Parathyroid adenoma (tissue), 2 donors: ENCODE data around the gene NARS2.
"Not testable (repeated sequence)": the region's sequence is repeated elsewhere in the genome, so short reads cannot be mapped to it uniquely, and the experiment has no call there.

Experiments
- H2AFZ ChIP-seq: fragments of 300-600 bp; sonication (generic); one replicate; pipeline ENCODE4 v1.7.0; 2017; ENCODE audit warnings: antibody characterized with exemption, mild to moderate bottlenecking
- H3K27ac ChIP-seq: fragments of 300-600 bp; sonication (generic); one replicate; pipeline ENCODE4 v1.7.0; 2017
- H3K27me3 ChIP-seq: fragments of 300-600 bp; sonication (generic); one replicate; pipeline ENCODE4 v1.7.0; 2017; ENCODE audit warnings: low read length; ENCODE audit not compliant: control insufficient read depth, insufficient read depth
- H3K36me3 ChIP-seq: fragments of 300-600 bp; sonication (generic); one replicate; pipeline ENCODE4 v1.7.0; 2017; ENCODE audit warnings: low read length; ENCODE audit not compliant: control insufficient read depth, insufficient read depth
- H3K4me1 ChIP-seq: fragments of 300-600 bp; sonication (generic); one replicate; pipeline ENCODE4 v1.7.0; 2017; ENCODE audit warnings: control low read depth
- H3K4me2 ChIP-seq: fragments of 300-600 bp; sonication (generic); one replicate; pipeline ENCODE4 v1.7.0; 2017; ENCODE audit warnings: low read length
- H3K4me3 ChIP-seq: fragments of 300-600 bp; sonication (generic); one replicate; pipeline ENCODE4 v1.7.0; 2017; ENCODE audit warnings: low read depth, low read length
- H3K79me2 ChIP-seq: fragments of 300-600 bp; sonication (generic); one replicate; pipeline ENCODE4 v1.7.0; 2017; ENCODE audit warnings: control low read depth
- H3K9ac ChIP-seq: fragments of 300-600 bp; sonication (generic); one replicate; pipeline ENCODE4 v1.7.0; 2017; ENCODE audit warnings: mild to moderate bottlenecking
- H3K9me3 ChIP-seq: fragments of 300-600 bp; sonication (generic); one replicate; pipeline ENCODE4 v1.7.0; 2017; ENCODE audit warnings: low read length; ENCODE audit not compliant: control insufficient read depth
- CTCF ChIP-seq: fragments of 300-600 bp; sonication (generic); IDR thresholded peaks from one replicate; pipeline ENCODE4 v1.7.0; 2017; ENCODE audit warnings: antibody characterized with exemption, mild to moderate bottlenecking
- donor health status: primary hyperparathyroidism.

NARS2 gene

GRCh38 chr11:78613378-78613813 is 38.7 kb upstream of the NARS2 start:
- Histone ChIP-seq H3K36me3 (no peaks in the 10 kb centered on the region), H3K4me1 (no peaks in the 10 kb centered on the region), H2AFZ (no peak overlapping the region), H3K9ac (no peak overlapping the region), H3K4me2 (no peak overlapping the region), H3K4me3 (no peak overlapping the region), H3K9me3 (no peaks in the 10 kb centered on the region), H3K79me2 (no peaks in the 10 kb centered on the region), H3K27me3 (no peaks in the 10 kb centered on the region), H3K27ac (no peak overlapping the region)
- no peak for TF ChIP-seq CTCF

GRCh38 chr11:78612721-78613377 is 38.2 kb upstream of the NARS2 start:
- no peak overlapping the region for H3K4me3 ChIP-seq

GRCh38 chr11:78609321-78609720 is 34.7 kb upstream of the NARS2 start:
- not testable (repeated sequence) for H3K79me2 ChIP-seq

More at GRCh38 chr11:78612721-78613377, 38.2 kb upstream of the NARS2 start:
- no peaks in the 10 kb centered on the region for H3K79me2 ChIP-seq
- H2AFZ ChIP-seq, result no peak overlapping the region
- no peak overlapping the region for H3K27ac ChIP-seq
- H3K36me3 ChIP-seq, result no peaks in the 10 kb centered on the region
- H3K4me1 ChIP-seq, result no peaks in the 10 kb centered on the region
- no peak overlapping the region for H3K4me2 ChIP-seq
- no peaks in the 10 kb centered on the region for H3K27me3 ChIP-seq
- H3K9me3 ChIP-seq, result no peaks in the 10 kb centered on the region
- no peak for TF ChIP-seq CTCF
- no peak overlapping the region for H3K9ac ChIP-seq

DNA sequence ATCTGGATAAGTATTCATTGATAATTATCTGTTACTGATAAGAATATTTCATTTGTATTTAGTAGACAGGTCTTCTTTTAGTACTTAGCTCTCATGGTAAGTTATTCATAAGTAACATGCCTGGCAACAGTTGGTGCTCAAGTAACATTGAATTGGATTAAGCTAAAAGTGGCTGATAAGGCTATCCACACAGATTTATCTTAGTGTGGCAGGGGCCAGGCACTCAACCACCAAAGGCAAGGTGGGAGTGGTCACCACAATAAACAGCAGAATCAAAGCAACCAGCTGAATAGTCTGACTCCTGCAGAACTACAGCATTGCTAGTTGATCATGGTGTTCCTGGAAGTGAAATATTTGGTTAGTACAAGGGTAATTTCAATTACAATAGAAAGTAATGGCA is 33.0 kb upstream of the NARS2 start:
- no peak overlapping the region for H2AFZ ChIP-seq
- H3K9ac ChIP-seq, result no peak overlapping the region
- H3K27me3 ChIP-seq, result no peaks in the 10 kb centered on the region
- H3K4me1 ChIP-seq, result no peaks in the 10 kb centered on the region
- H3K9me3 ChIP-seq, result no peaks in the 10 kb centered on the region
- H3K4me2 ChIP-seq, result no peak overlapping the region
- no peak overlapping the region for H3K4me3 ChIP-seq
- no peaks in the 10 kb centered on the region for H3K36me3 ChIP-seq
- no peak for TF ChIP-seq CTCF
- no peaks in the 10 kb centered on the region for H3K79me2 ChIP-seq
- H3K27ac ChIP-seq, result no peak overlapping the region

More at GRCh38 chr11:78609321-78609720, 34.7 kb upstream of the NARS2 start:
- H3K4me2 ChIP-seq, H2AFZ ChIP-seq, H3K4me1 ChIP-seq, H3K27me3 ChIP-seq, H3K4me3 ChIP-seq, H3K9ac ChIP-seq, H3K36me3 ChIP-seq, H3K27ac ChIP-seq, H3K9me3 ChIP-seq: not testable (repeated sequence)

GRCh38 chr11:78606667-78607066 is 32.0 kb upstream of the NARS2 start:
- Histone ChIP-seq H3K79me2 (no peaks in the 10 kb centered on the region), H3K4me1 (no peaks in the 10 kb centered on the region), H3K36me3 (no peaks in the 10 kb centered on the region), H3K27me3 (no peaks in the 10 kb centered on the region), H3K9me3 (no peaks in the 10 kb centered on the region), H3K4me3 (no peak overlapping the region), H3K9ac (no peak overlapping the region), H3K27ac (no peak overlapping the region), H3K4me2 (no peak overlapping the region), H2AFZ (no peak overlapping the region)
- TF ChIP-seq CTCF, result no peak
